GM20000 (cell line): ENCODE data around the gene PTPDC1.

Source experiments
- DNase-seq: peaks from one replicate; pipeline ENCODE4 v3.0.0; 2012; ENCODE audit warnings: low spot score
- TF ChIP-seq, protein P1 (sequence below): IDR thresholded peaks from 2 replicates; pipeline ENCODE4 v1.5.1; 2012; ENCODE audit warnings: mild to moderate bottlenecking, control low read depth; ENCODE audit errors: extremely low read depth, missing control alignments

The PTPDC1 gene

GRCh38 chr9:94135222-94135621 lies 51.0 kb downstream of the PTPDC1 start:
- DNase-seq, result no peak
- TF ChIP-seq, protein P1, sequence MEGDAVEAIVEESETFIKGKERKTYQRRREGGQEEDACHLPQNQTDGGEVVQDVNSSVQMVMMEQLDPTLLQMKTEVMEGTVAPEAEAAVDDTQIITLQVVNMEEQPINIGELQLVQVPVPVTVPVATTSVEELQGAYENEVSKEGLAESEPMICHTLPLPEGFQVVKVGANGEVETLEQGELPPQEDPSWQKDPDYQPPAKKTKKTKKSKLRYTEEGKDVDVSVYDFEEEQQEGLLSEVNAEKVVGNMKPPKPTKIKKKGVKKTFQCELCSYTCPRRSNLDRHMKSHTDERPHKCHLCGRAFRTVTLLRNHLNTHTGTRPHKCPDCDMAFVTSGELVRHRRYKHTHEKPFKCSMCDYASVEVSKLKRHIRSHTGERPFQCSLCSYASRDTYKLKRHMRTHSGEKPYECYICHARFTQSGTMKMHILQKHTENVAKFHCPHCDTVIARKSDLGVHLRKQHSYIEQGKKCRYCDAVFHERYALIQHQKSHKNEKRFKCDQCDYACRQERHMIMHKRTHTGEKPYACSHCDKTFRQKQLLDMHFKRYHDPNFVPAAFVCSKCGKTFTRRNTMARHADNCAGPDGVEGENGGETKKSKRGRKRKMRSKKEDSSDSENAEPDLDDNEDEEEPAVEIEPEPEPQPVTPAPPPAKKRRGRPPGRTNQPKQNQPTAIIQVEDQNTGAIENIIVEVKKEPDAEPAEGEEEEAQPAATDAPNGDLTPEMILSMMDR, result no peak

- TF ChIP-seq, protein P1, result no peak
Measured at GRCh38 chr9:94139672-94140417, 55.6 kb downstream of the PTPDC1 start.

DNA sequence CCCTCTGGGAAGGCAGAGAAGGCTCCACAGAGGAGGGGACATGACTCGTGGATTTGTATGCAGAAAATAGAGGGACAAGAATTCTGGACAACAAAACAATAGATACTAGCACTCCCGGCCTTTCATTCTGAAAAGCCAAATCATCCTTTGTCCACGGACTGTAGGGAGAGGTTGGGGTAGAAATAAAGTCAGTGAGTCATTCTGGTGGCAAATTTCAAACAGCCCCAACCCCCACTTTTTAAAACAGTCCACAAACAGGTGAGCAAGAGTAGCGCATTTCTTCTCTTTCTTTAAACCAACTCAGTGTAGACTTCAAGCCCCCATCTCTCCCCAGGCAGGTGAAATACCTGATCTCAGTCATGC lies 56.1 kb downstream of the PTPDC1 start:
- TF ChIP-seq, protein P1, result no peak
- no peak for DNase-seq

More at GRCh38 chr9:94139672-94140417, 55.6 kb downstream of the PTPDC1 start:
- no peak for DNase-seq

GRCh38 chr9:94140791-94141790 lies 56.8 kb downstream of the PTPDC1 start:
- no peak for DNase-seq
- TF ChIP-seq, protein P1, result no peak

DNA sequence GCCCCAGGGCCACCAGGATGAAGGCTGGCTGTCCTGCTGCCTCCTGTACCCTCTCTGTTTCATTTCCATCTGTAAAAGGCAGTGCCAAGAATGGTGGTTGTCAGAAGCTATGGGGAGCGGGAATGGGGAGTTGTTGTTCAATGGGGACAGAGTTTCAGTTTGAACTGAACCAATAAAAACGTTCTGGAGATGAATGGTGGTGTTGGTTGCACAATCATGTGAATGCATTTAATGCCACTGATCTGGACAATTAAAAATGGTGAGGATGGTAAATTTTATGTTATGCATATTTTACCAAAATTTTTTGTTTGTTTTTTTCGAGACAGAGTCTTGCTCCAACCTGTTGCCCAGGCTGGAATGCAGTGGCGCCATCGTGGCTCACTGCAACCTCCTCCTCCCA lies 58.1 kb downstream of the PTPDC1 start:
- no peak for DNase-seq
- TF ChIP-seq, protein P1, result no peak

- no peak for DNase-seq
- TF ChIP-seq, protein P1, result no peak
Measured at GRCh38 chr9:94144394-94144793, 60.1 kb downstream of the PTPDC1 start.

DNA sequence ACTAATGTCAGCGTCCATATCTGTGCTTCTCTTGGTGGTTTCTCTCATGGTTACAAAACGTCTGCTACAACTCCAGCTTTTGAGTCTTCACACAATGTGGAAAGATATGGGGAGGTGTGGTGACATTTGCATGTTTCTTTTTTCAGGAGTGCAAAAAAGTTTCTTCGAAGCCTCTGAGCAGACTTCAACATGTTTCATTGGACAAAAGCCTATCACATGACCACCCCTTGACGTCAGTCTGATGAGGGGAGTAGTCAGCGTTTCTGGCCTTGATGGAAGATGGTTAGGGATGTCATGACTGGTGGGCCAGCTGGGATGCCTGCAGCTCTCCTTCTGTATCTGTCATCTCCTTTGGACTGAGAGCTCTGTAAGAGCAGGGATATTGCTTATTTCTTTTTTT lies 61.4 kb downstream of the PTPDC1 start:
- TF ChIP-seq, protein P1, result no peak
- DNase-seq, result no peak
